DND-41 (cell line): ENCODE results near the gene ZNF70.

ENCODE experiments used
- ATAC-seq: fragments of 200-7000 bp; cut with Tn5 transposase; 3 replicates; pipeline ENCODE4 v1.9.1; 2021; ENCODE audit warnings: low read depth; ENCODE audit not compliant: insufficient read depth
- DNase-seq: peaks from one replicate; pipeline ENCODE4 v3.0.0-alpha.2; 2020
- H2AFZ ChIP-seq: 2 replicates; pipeline ENCODE4 v1.6.0; 2012; ENCODE audit warnings: low read depth, low read length
- H3K27ac ChIP-seq: 2 replicates; pipeline ENCODE4 v1.5.1; 2012; ENCODE audit warnings: low read length, inconsistent platforms
- H3K27me3 ChIP-seq: fragments of 200-600 bp; sonication (generic); 2 replicates; pipeline ENCODE4 v1.6.0; 2012; ENCODE audit warnings: low read length, mild to moderate bottlenecking, inconsistent platforms; ENCODE audit not compliant: insufficient read depth, poor library complexity
- H3K36me3 ChIP-seq: 2 replicates; pipeline ENCODE4 v1.5.1; 2012; ENCODE audit warnings: low read length, inconsistent platforms; ENCODE audit not compliant: insufficient read depth
- H3K4me1 ChIP-seq: 2 replicates; pipeline ENCODE4 v1.5.1; 2012; ENCODE audit warnings: mild to moderate bottlenecking, low read length; ENCODE audit not compliant: insufficient read depth
- H3K4me2 ChIP-seq: 2 replicates; pipeline ENCODE4 v1.6.0; 2012; ENCODE audit warnings: mild to moderate bottlenecking, moderate library complexity, low read length, inconsistent platforms; ENCODE audit not compliant: insufficient read depth
- H3K4me3 ChIP-seq, 2 experiments: fragments of 200-600 bp in 1 of 2; shearing (Covaris generic) in 1 of 2; 2 replicates each; pipeline ENCODE4 v1.5.1; 2012 to 2016; ENCODE audit warnings: inconsistent platforms in 2 of 2, low read length in 2 of 2, mild to moderate bottlenecking in 2 of 2, low read depth in 1 of 2, moderate library complexity in 1 of 2
- H3K79me2 ChIP-seq: 2 replicates; pipeline ENCODE4 v1.6.0; 2012; ENCODE audit warnings: low read length, inconsistent platforms; ENCODE audit not compliant: insufficient read depth
- H3K9ac ChIP-seq: 2 replicates; pipeline ENCODE4 v1.6.0; 2012; ENCODE audit warnings: low read depth, mild to moderate bottlenecking, inconsistent platforms, low read length, moderate library complexity
- H3K9me3 ChIP-seq: 2 replicates; pipeline ENCODE4 v1.5.1; 2012; ENCODE audit warnings: low read length, moderate library complexity, mild to moderate bottlenecking, inconsistent platforms; ENCODE audit not compliant: insufficient read depth, severe bottlenecking
- H4K20me1 ChIP-seq: 2 replicates; pipeline ENCODE4 v1.6.0; 2012; ENCODE audit warnings: low read length; ENCODE audit not compliant: insufficient read depth
- CTCF ChIP-seq: IDR thresholded peaks from 2 replicates; pipeline ENCODE4 v1.5.1; 2012; ENCODE audit warnings: borderline replicate concordance, low read length, moderate library complexity, mild to moderate bottlenecking; ENCODE audit not compliant: poor library complexity, severe bottlenecking; ENCODE audit errors: extremely low read depth
- EZH2 ChIP-seq: IDR thresholded peaks from 3 replicates; pipeline ENCODE4 v1.6.1; 2012; ENCODE audit warnings: borderline replicate concordance, low read depth, mild to moderate bottlenecking, moderate library complexity, low read length, inconsistent platforms; ENCODE audit not compliant: severe bottlenecking

Gene ZNF70

GRCh38 chr22:23750714-23751440, at the start of gene ZNF70:
ZNF70 (minus strand) TSS chr22:23751112; CDS start chr22:23745140, 5,972 bp downstream.
- no peaks in the 10 kb centered on the region for H3K27me3 ChIP-seq
- TF ChIP-seq EZH2 (no peak), CTCF (peak; percentile 42)
- peak within 1 kb of the TSS; percentile 88 for H3K9ac ChIP-seq
- no peaks in the 10 kb centered on the region for H3K9me3 ChIP-seq
- ATAC-seq (peak; percentile 99), DNase-seq (peak; percentile 84)
- no peaks in the 10 kb centered on the region for H3K36me3 ChIP-seq
- peaks cover 21% of the 10 kb centered on the region for H3K4me1 ChIP-seq
- peak within 1 kb of the TSS; percentile 99 for H2AFZ ChIP-seq
- peak within 1 kb of the TSS; percentile 74 to 93 for H3K4me3 ChIP-seq
- H4K20me1 ChIP-seq, result no peaks in the 10 kb centered on the region
- peak within 1 kb of the TSS; percentile 99 for H3K4me2 ChIP-seq
- peaks cover 15% of the 10 kb centered on the region for H3K79me2 ChIP-seq
- peak within 1 kb of the TSS; percentile 83 for H3K27ac ChIP-seq

GRCh38 chr22:23796461-23796860, 45.5 kb upstream of the ZNF70 start:
- Histone ChIP-seq H3K9me3 (no peaks in the 10 kb centered on the region), H3K9ac (no peak overlapping the region), H3K4me2 (no peak overlapping the region), H3K4me3 (no peak overlapping the region), H3K27ac (no peak overlapping the region), H3K4me1 (no peaks in the 10 kb centered on the region), H3K79me2 (peaks cover 21% of the 10 kb centered on the region), H3K27me3 (no peaks in the 10 kb centered on the region), H4K20me1 (peaks cover 27% of the 10 kb centered on the region), H3K36me3 (peaks cover 85% of the 10 kb centered on the region), H2AFZ (no peak overlapping the region)
- TF ChIP-seq CTCF, result no peak
- no peak for TF ChIP-seq EZH2
- DNase-seq (no peak), ATAC-seq (no peak)

DNA sequence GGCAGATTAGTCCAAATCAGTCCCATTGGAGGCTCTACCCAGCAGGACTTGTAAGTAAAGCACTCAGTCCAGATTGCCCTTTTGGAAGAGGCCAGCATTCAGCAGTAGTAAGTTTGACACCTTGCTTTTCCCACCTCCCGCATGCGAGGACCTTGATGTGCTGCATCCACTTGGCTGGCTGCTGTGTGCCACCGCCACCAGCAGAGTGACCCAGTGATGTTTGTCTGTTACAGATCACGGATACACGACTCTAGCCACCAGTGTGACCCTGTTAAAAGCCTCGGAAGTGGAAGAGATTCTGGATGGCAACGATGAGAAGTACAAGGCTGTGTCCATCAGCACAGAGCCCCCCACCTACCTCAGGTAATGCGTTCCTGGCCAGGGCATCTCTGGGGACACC, 42.4 kb upstream of the ZNF70 start:
- DNase-seq (no peak), ATAC-seq (no peak)
- peaks cover 53% of the 10 kb centered on the region for H3K79me2 ChIP-seq
- TF ChIP-seq EZH2, result no peak
- TF ChIP-seq CTCF, result no peak
- no peaks in the 10 kb centered on the region for H3K9me3 ChIP-seq
- no peak overlapping the region for H3K4me3 ChIP-seq
- no peak overlapping the region for H3K9ac ChIP-seq
- no peaks in the 10 kb centered on the region for H3K27me3 ChIP-seq
- H2AFZ ChIP-seq, result no peak overlapping the region
- peaks cover 84% of the 10 kb centered on the region for H3K36me3 ChIP-seq
- H4K20me1 ChIP-seq, result peaks cover 53% of the 10 kb centered on the region
- peaks cover 19% of the 10 kb centered on the region for H3K4me1 ChIP-seq
- no peak overlapping the region for H3K27ac ChIP-seq
- no peak overlapping the region for H3K4me2 ChIP-seq
